B cell (primary cell): ENCODE results near the gene SLC43A3. TPM values are rescaled to one million over a fixed set of nuclear protein-coding genes. Genes with fewer than 3 reads are reported as not detected.

Experiments used
- ATAC-seq: fragments of 200-7000 bp; cut with Tn5 transposase; one replicate; pipeline ENCODE4 v1.10.0; 2021; ENCODE audit warnings: low read depth, mild to moderate bottlenecking, moderate number of reproducible peaks, moderate library complexity
- CTCF ChIA-PET: fragments of 350-600 bp; sonication (Branson Sonifier 250); formaldehyde crosslinking; loops from one replicate; lab custom pipeline; 2021; ENCODE audit warnings: antibody characterized with exemption, inconsistent platforms; lab: Charles Lee
- POLR2A ChIA-PET: fragments of 350-600 bp; sonication (Branson Sonifier 250); formaldehyde crosslinking; loops from one replicate; lab custom pipeline; 2021; ENCODE audit warnings: antibody characterized with exemption; lab: Charles Lee
- DNase-seq: peaks from one replicate; pipeline ENCODE4 v3.0.0; 2013
- H2AFZ ChIP-seq: 2 replicates; pipeline ENCODE4 v1.6.1; 2012; ENCODE audit warnings: mild to moderate bottlenecking, low read depth, low read length; ENCODE audit not compliant: insufficient read depth, poor library complexity, severe bottlenecking
- H3K27ac ChIP-seq, 2 donors: 1 replicate in 1 of 2; 2 replicates in 1 of 2; pipeline ENCODE4 v1.5.1; 2012 to 2013; ENCODE audit warnings: low read length in 2 of 2, mild to moderate bottlenecking in 2 of 2, moderate library complexity in 1 of 2
- H3K27me3 ChIP-seq, 4 experiments: fragments of 200-600 bp in 1 of 4; sonication (generic) in 1 of 4; replicated peaks in 1 of 4; 1 replicate in 2 of 4; 2 replicates in 2 of 4; pipeline versions ENCODE4 v1.6.1 to v1.7.0; 2013 to 2016; ENCODE audit warnings: low read length in 3 of 4, mild to moderate bottlenecking in 2 of 4, mixed read lengths in 1 of 4, moderate library complexity in 1 of 4; ENCODE audit not compliant: insufficient read depth in 4 of 4, control insufficient read depth in 3 of 4; ENCODE audit errors: control extremely low read depth in 1 of 4
- H3K36me3 ChIP-seq, 2 experiments: replicated peaks in 1 of 2; 1 replicate in 1 of 2; 2 replicates in 1 of 2; pipeline versions ENCODE4 v1.6.1 to v1.7.1; 2013; ENCODE audit warnings: low read length in 1 of 2; ENCODE audit not compliant: insufficient read depth in 2 of 2, control insufficient read depth in 1 of 2; ENCODE audit errors: control extremely low read depth in 1 of 2, extremely low read depth in 1 of 2
- H3K4me1 ChIP-seq, 2 donors: fragments of 200-600 bp in 1 of 2; sonication (generic) in 1 of 2; 1 replicate in 1 of 2; 2 replicates in 1 of 2; pipeline versions ENCODE4 v1.5.1 to v1.6.1; 2013 to 2017; ENCODE audit warnings: low read length in 2 of 2; ENCODE audit not compliant: control insufficient read depth in 2 of 2, insufficient read depth in 2 of 2
- H3K4me2 ChIP-seq: replicated peaks from 2 replicates; pipeline ENCODE3; 2012; ENCODE audit warnings: mild to moderate bottlenecking, low read depth, low read length; ENCODE audit not compliant: poor library complexity, severe bottlenecking
- H3K4me3 ChIP-seq, 5 experiments: fragments of 200-600 bp in 1 of 5; sonication (generic) in 1 of 5; 1 replicate in 3 of 5; 2 replicates in 2 of 5; pipeline versions ENCODE4 v1.5.1 to v1.7.0; 2011 to 2016; ENCODE audit warnings: low read length in 4 of 5, mild to moderate bottlenecking in 4 of 5, low read depth in 2 of 5, control low read depth in 1 of 5, moderate library complexity in 1 of 5; ENCODE audit not compliant: insufficient read depth in 1 of 5; ENCODE audit errors: control extremely low read depth in 1 of 5, extremely low read depth in 1 of 5
- H3K79me2 ChIP-seq: fragments of 200-600 bp; sonication (generic); one replicate; pipeline ENCODE4 v1.6.0; 2016; ENCODE audit warnings: low read length; ENCODE audit not compliant: control insufficient read depth, insufficient read depth
- H3K9ac ChIP-seq: fragments of 200-600 bp; sonication (generic); 2 replicates; pipeline ENCODE4 v1.6.1; 2017; ENCODE audit warnings: mild to moderate bottlenecking, low read length, moderate library complexity
- H3K9me3 ChIP-seq, 3 donors: one replicate each; pipeline versions ENCODE4 v1.6.1 to v1.7.1; 2013; ENCODE audit warnings: low read length in 2 of 3; ENCODE audit not compliant: control insufficient read depth in 2 of 3, insufficient read depth in 1 of 3; ENCODE audit errors: control extremely low read depth in 1 of 3
- H4K20me1 ChIP-seq: 2 replicates; pipeline ENCODE4 v1.6.0; 2012; ENCODE audit warnings: mild to moderate bottlenecking, low read length; ENCODE audit not compliant: insufficient read depth, control insufficient read depth, poor library complexity, severe bottlenecking
- H3K27ac Mint-ChIP-seq: one replicate; pipeline ENCODE4 v1.8.0; 2021; ENCODE audit warnings: mixed read lengths
- H3K27me3 Mint-ChIP-seq: one replicate; pipeline ENCODE4 v1.8.0; 2021; ENCODE audit warnings: mixed read lengths
- H3K4me1 Mint-ChIP-seq: one replicate; pipeline ENCODE4 v1.8.0; 2021; ENCODE audit warnings: mixed read lengths
- H3K4me3 Mint-ChIP-seq: one replicate; pipeline ENCODE4 v1.8.0; 2021; ENCODE audit warnings: mixed read lengths
- H3K9me3 Mint-ChIP-seq: one replicate; pipeline ENCODE4 v1.8.0; 2022; ENCODE audit warnings: mixed read lengths; ENCODE audit not compliant: insufficient read depth
- EZH2 ChIP-seq: IDR thresholded peaks from 2 replicates; pipeline ENCODE4 v1.6.1; 2012; ENCODE audit warnings: borderline replicate concordance, low read depth, mild to moderate bottlenecking, moderate library complexity, low read length; ENCODE audit not compliant: insufficient read depth, poor library complexity, severe bottlenecking
- WGBS: methylation state at CpG from one replicate; pipeline ENCODE4 v1.1.5; 2013; ENCODE audit warnings: missing lambda C conversion rate; ENCODE audit not compliant: insufficient coverage; 5-methylcytosine and 5-hydroxymethylcytosine counted together
- intact Hi-C: fragments of 100-400 bp; cut with micrococcal nuclease; formaldehyde crosslinking; loops from one replicate; pipeline ENCODE4 v1.10.0; 2022
- polyA plus RNA-seq: library from polyadenylated mRNA; depleted of rRNA; stranded (reverse); fragments of >200 nt; gene quantifications from 2 replicates; pipeline ENCODE4 v1.2.3, GENCODE V29; 2012
- total RNA-seq, 2 donors: library from RNA; stranded (reverse); fragments of 120-200 nt in 1 of 2; gene quantifications; 1 replicate in 1 of 2; 2 replicates in 1 of 2; pipeline versions ENCODE4 v1.2.3 to v1.2.4, GENCODE V29; 2013 to 2022
- TF ChIP-seq, protein P1 (sequence below): fragments of 200-600 bp; IDR thresholded peaks from one replicate; pipeline ENCODE4 v1.8.0; 2022; ENCODE audit warnings: antibody characterized with exemption, mild to moderate bottlenecking

The SLC43A3 gene
- total and polyA plus RNA-seq, 2 donors (not counting 1 experiment from before 2014, with no cell fraction given) = 7.6 to 20.9 TPM

DNA sequence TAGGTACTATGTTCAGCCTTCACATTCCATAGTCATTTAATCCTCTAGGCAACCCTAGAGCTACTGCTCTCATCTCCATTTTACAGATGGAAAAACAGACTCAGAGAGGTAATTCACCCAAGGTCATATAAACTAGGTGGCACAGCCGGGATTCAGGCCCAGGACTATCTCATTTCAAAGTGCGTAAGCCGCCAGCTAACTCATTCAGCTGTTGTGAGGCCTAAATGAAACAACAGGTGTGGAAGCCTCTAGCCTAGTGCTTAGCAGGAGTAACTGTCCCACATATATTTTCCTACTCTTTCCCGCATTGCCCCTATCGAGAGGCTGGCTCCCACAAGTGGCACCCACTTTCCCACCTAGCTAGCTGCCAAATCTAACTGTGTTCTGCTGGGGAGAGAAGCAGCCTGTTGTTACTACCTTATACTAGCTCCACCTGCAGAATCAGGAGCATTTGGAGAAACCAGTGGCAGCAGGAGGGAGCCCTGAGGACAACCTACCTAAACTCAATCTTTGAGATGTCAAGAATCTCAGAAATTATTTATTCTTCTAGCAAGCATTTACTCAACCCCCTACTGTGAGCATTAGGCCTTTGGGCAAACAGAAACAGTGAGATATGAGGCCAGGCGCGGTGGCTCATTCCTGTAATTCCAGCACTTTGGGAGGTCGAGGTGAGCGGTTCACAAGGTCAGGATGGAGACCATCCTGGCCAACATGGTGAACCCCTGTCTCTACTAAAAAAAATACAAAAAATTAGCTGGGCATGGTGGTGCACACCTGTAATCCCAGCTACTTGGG, 66.8 kb downstream of the SLC43A3 start:
- H3K79me2 ChIP-seq = no peaks in the 10 kb centered on the region
- no peaks in the 10 kb centered on the region for H3K9me3 ChIP-seq
- H3K36me3 ChIP-seq = no peaks in the 10 kb centered on the region
- no peaks in the 10 kb centered on the region for H3K4me1 ChIP-seq
- Mint-ChIP-seq H3K27me3 (peaks cover 26% of the 10 kb centered on the region), H3K9me3 (no peaks in the 10 kb centered on the region), H3K27ac (no peak overlapping the region), H3K4me3 (no peak overlapping the region), H3K4me1 (no peaks in the 10 kb centered on the region)
- intact Hi-C loops = no loop called here
- no peak overlapping the region for H2AFZ ChIP-seq
- WGBS = 93% methylated on average over 5 of the region's 9 CpGs
- no peak overlapping the region for H3K4me3 ChIP-seq
- no peak overlapping the region for H3K4me2 ChIP-seq
- H3K27me3 ChIP-seq = peaks cover 0 to 3% (median 2%) of the 10 kb centered on the region in 4 experiments
- H4K20me1 ChIP-seq = no peaks in the 10 kb centered on the region
- no peak overlapping the region for H3K9ac ChIP-seq
- DNase-seq (no peak), ATAC-seq (no peak)
- TF ChIP-seq, protein P1, sequence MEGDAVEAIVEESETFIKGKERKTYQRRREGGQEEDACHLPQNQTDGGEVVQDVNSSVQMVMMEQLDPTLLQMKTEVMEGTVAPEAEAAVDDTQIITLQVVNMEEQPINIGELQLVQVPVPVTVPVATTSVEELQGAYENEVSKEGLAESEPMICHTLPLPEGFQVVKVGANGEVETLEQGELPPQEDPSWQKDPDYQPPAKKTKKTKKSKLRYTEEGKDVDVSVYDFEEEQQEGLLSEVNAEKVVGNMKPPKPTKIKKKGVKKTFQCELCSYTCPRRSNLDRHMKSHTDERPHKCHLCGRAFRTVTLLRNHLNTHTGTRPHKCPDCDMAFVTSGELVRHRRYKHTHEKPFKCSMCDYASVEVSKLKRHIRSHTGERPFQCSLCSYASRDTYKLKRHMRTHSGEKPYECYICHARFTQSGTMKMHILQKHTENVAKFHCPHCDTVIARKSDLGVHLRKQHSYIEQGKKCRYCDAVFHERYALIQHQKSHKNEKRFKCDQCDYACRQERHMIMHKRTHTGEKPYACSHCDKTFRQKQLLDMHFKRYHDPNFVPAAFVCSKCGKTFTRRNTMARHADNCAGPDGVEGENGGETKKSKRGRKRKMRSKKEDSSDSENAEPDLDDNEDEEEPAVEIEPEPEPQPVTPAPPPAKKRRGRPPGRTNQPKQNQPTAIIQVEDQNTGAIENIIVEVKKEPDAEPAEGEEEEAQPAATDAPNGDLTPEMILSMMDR = no peak
- no peak for TF ChIP-seq EZH2
- H3K27ac ChIP-seq = no peak overlapping the region
- CTCF ChIA-PET = interaction anchor here (1.1 to 2.1 kb wide), 5 partner anchors 9 to 281 kb away, joined by 4 to 10 read pairs (median 4); no protein-coding TSS in a partner anchor
- POLR2A ChIA-PET = no interaction called here

DNA sequence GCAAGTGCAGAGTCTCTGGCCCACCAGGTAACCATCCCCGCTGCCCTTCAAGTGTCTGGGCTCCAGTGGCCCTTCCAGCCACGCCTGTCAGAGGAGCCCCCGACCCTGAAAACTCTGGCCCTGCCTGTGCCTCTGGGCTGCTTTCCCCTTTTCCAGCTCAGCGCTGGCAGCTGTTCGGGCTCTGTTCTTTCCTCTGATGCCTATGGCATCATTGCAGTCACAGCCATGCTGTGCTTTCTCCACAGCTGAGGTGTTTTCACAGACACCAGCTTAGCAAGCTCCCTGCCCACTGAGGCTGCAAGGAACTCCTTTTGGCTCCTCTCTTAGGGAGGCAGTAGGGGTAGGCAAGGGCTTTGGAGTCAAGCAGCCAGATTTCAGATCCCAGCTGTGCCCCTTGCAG, 67.5 kb downstream of the SLC43A3 start:
- POLR2A ChIA-PET = no interaction called here
- CTCF ChIA-PET = interaction anchor here (1.1 to 1.5 kb wide), 2 partner anchors 9 to 12 kb away, joined by 4 read pairs; no protein-coding TSS in a partner anchor
- H3K27ac Mint-ChIP-seq = no peak overlapping the region

More for the DNA sequence above, 67.5 kb downstream of the SLC43A3 start:
- Mint-ChIP-seq H3K4me1 (no peaks in the 10 kb centered on the region), H3K27me3 (peaks cover 32% of the 10 kb centered on the region), H3K4me3 (no peak overlapping the region), H3K9me3 (no peaks in the 10 kb centered on the region)
- ATAC-seq = no peak
- no peaks in the 10 kb centered on the region for H4K20me1 ChIP-seq
- no peaks in the 10 kb centered on the region for H3K36me3 ChIP-seq
- intact Hi-C loops = no loop called here
- no peak overlapping the region for H3K4me2 ChIP-seq
- no peak overlapping the region for H3K9ac ChIP-seq
- WGBS = 87% methylated on average over 5 of the region's 5 CpGs
- TF ChIP-seq, protein P1 = no peak
- TF ChIP-seq EZH2 = no peak
- no peak overlapping the region for H3K4me3 ChIP-seq
- no peaks in the 10 kb centered on the region for H3K4me1 ChIP-seq
- no peak for DNase-seq
- peaks cover 0 to 8% (median 2%) of the 10 kb centered on the region in 4 experiments for H3K27me3 ChIP-seq
- no peak overlapping the region for H2AFZ ChIP-seq
- no peaks in the 10 kb centered on the region for H3K79me2 ChIP-seq
- H3K9me3 ChIP-seq = no peaks in the 10 kb centered on the region
- no peak overlapping the region for H3K27ac ChIP-seq
